ENCODE data around the gene LPIN1. TPM values are rescaled to one million over a fixed set of nuclear protein-coding genes. Genes with fewer than 3 reads are reported as not detected.

Gene LPIN1
- total and polyA plus RNA-seq, 2 of the 13 experiments (the other 11 are each of a cell fraction or from before 2014, with no cell fraction given), result 9.7 to 19.4 TPM

DNA sequence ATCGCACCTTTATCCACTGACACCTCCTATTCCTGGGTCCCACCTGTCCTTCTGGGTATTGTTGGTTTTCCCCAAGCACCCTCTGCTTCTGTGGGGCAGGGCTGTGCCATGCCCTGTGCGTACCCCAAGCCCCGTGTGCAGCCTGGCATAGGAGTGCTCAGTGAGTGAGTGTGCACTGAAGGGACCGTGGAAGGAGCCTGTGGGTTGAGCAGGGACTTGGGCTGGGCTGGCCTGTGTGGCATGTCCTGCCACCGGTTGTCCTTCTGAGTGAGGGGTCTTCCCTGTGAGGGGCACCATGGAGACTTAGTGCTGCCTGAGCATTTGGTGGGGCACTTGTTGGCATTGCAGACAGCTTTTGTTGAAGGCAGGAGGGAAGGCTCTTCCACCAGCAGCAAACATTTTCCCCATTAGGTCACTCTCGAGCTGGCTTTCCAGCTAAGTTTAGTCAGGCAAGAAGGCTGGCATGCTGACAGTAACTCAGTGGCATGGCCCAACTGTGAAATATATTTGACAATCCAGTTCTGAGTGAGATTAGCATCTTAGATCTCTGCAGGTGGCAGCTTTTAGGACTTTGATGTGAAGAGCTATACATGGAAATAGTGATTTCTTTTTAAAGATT, 64.7 kb downstream of the LPIN1 start:
- peaks cover 13% of the 10 kb centered on the region for H3K4me1 ChIP-seq (ENCODE audit: insufficient read depth, low read length)
- ATAC-seq (no peak), FAIRE-seq (no peak), DNase-seq (ENCODE audit: low spot score) (no peak)
- no peaks in the 10 kb centered on the region for H3K79me2 ChIP-seq (ENCODE audit: insufficient read depth, low read length)
- H3K9me3 ChIP-seq (ENCODE audit: low read length), result no peaks in the 10 kb centered on the region
- intact Hi-C loops (cut with micrococcal nuclease; ENCODE audit: unreplicated experiment) (no loop called here), in situ Hi-C loops (cut with HindIII; ENCODE audit: extremely low pct_ligation_motif_present, low pct_unique_long_range_greater_than_20kb) (no loop called here)
- CTCF ChIA-PET (ENCODE audit: low intra/inter-chr PET ratio, low total read pairs), result no interaction called here
- H3K4me2 ChIP-seq (ENCODE audit: low read depth, low read length), result no peak overlapping the region
- peaks cover under 1 to 18% of the 10 kb centered on the region in 2 experiments; a peak in 3 of 5 replicates for H3K36me3 ChIP-seq (replicated peaks in 1 of 2; ENCODE audit: control insufficient read depth in 1 of 2, insufficient read depth in 2 of 2, low read length in 2 of 2)
- no peak overlapping the region for H3K27ac ChIP-seq (ENCODE audit: extremely low read length, insufficient read depth, low read length)
- H2AFZ ChIP-seq (ENCODE audit: low read length), result no peak overlapping the region
- WGBS (ENCODE audit: low lambda C conversion rate), result 92% methylated on average over 6 of the region's 6 CpGs
- H3K27me3 ChIP-seq (ENCODE audit: control insufficient read depth in 1 of 2, insufficient read depth in 2 of 2, low read length in 2 of 2), result no peaks in the 10 kb centered on the region
- no TSS peak for BruUV-seq (replicated peaks)
- TF ChIP-seq PRMT3 (CRISPR knock-in tag; IDR thresholded peaks at IDR 0.05; ENCODE audit: borderline replicate concordance, low read depth) (no peak), ZNF234 (CRISPR knock-in tag; conservative IDR thresholded peaks at IDR 0.05) (no peak), ZNF589 (CRISPR knock-in tag; conservative IDR thresholded peaks at IDR 0.05) (no peak), MEIS1 (CRISPR knock-in tag; IDR thresholded peaks at IDR 0.05; ENCODE audit: borderline replicate concordance) (no peak), IKZF4 (CRISPR knock-in tag; IDR thresholded peaks at IDR 0.05; ENCODE audit: borderline replicate concordance, low read depth, not compliant biosample characterization) (no peak), PCBP1 (IDR thresholded peaks at IDR 0.05; ENCODE audit: borderline replicate concordance, low read depth, low read length) (no peak), KDM5B (CRISPR knock-in tag; IDR thresholded peaks at IDR 0.05; ENCODE audit: borderline replicate concordance) (no peak), MTF1 (CRISPR knock-in tag; IDR thresholded peaks at IDR 0.05) (no peak)
- TF ChIP-seq, protein P1, sequence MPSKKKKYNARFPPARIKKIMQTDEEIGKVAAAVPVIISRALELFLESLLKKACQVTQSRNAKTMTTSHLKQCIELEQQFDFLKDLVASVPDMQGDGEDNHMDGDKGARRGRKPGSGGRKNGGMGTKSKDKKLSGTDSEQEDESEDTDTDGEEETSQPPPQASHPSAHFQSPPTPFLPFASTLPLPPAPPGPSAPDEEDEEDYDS (CRISPR knock-in tag; IDR thresholded peaks at IDR 0.05), result no peak
- TF ChIP-seq, protein P2, sequence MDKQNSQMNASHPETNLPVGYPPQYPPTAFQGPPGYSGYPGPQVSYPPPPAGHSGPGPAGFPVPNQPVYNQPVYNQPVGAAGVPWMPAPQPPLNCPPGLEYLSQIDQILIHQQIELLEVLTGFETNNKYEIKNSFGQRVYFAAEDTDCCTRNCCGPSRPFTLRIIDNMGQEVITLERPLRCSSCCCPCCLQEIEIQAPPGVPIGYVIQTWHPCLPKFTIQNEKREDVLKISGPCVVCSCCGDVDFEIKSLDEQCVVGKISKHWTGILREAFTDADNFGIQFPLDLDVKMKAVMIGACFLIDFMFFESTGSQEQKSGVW (CRISPR knock-in tag; IDR thresholded peaks at IDR 0.05; ENCODE audit: borderline replicate concordance), result no peak
- TF ChIP-seq, protein P3, sequence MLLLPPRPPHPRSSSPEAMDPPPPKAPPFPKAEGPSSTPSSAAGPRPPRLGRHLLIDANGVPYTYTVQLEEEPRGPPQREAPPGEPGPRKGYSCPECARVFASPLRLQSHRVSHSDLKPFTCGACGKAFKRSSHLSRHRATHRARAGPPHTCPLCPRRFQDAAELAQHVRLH (CRISPR knock-in tag; IDR thresholded peaks at IDR 0.05; ENCODE audit: borderline replicate concordance, low read depth), result no peak
- no peaks in the 10 kb centered on the region for H4K20me1 ChIP-seq (ENCODE audit: insufficient read depth, low read length)
- H3K4me3 ChIP-seq (replicated peaks in 1 of 3; ENCODE audit: insufficient read depth in 1 of 3, low read depth in 2 of 3, low read length in 3 of 3), result no peak overlapping the region
- POLR2A ChIA-PET, result no interaction called here
- no peak overlapping the region for H3K9ac ChIP-seq (ENCODE audit: insufficient read depth, low read depth, low read length)
